A549 treated with CpdA at 1 μM for 4 hours (cell line): ENCODE measurements around the gene APPL2. TPM values are rescaled to one million over a fixed set of nuclear protein-coding genes. Genes with fewer than 3 reads are reported as not detected.

ENCODE experiments used
- total RNA-seq: library from RNA; stranded (reverse); fragments of 200-300 nt; extraction: Qiagen RNA extraction; gene quantifications from 5 replicates; pipeline ENCODE4 v1.2.3, GENCODE V29; 2022; ENCODE audit warnings: low read depth

Gene APPL2
- total RNA-seq: 16.1 to 24.4 TPM (median 19.1 TPM) in 5 replicates

GRCh38 chr12:105235732-105236476 lies at the start of gene APPL2:
APPL2 (minus strand) TSS chr12:105236174; CDS start chr12:105236012, 162 bp downstream.

Other genes starting within 250 kb of the APPL2 start
- 36.5 to 37.7 TPM (median 37.2 TPM) in 5 replicates for gene NOPCHAP1, start 249.9 kb downstream of the APPL2 start, total RNA-seq
- 2.8 to 3.6 TPM (median 3.3 TPM) in 5 replicates for gene ALDH1L2, start 151.7 kb downstream of the APPL2 start, total RNA-seq
- 19.0 to 28.2 TPM (median 22.3 TPM) in 5 replicates for gene WASHC4, start 128.4 kb downstream of the APPL2 start, total RNA-seq
- gene C12orf75, start 94.5 kb upstream of the APPL2 start, total RNA-seq: 122 to 134 TPM (median 123 TPM) in 5 replicates